Colonic mucosa (tissue), 4 donors: Measurements from ENCODE around the gene CFAP43. TPM values are rescaled to one million over a fixed set of nuclear protein-coding genes. Genes with fewer than 3 reads are reported as not detected.

Experiments
- DNase-seq: peaks from one replicate; pipeline ENCODE4 v3.0.0-alpha.2; 2020
- H3K27ac ChIP-seq: fragments of 200-600 bp; one replicate; pipeline ENCODE4 v1.8.0; 2021
- H3K27me3 ChIP-seq: fragments of 200-600 bp; one replicate; pipeline ENCODE4 v1.8.0; 2021
- H3K36me3 ChIP-seq: fragments of 200-600 bp; one replicate; pipeline ENCODE4 v1.8.0; 2021
- H3K4me1 ChIP-seq: fragments of 200-600 bp; one replicate; pipeline ENCODE4 v1.8.0; 2021; ENCODE audit warnings: mild to moderate bottlenecking
- H3K4me3 ChIP-seq: fragments of 200-600 bp; one replicate; pipeline ENCODE4 v1.8.0; 2021
- H3K9ac ChIP-seq, 2 donors: one replicate each; pipeline ENCODE4 v1.7.0; 2013; ENCODE audit warnings: control low read depth in 2 of 2, low read depth in 2 of 2, low read length in 2 of 2
- H3K9me3 ChIP-seq: fragments of 200-600 bp; one replicate; pipeline ENCODE4 v1.8.0; 2021
- CTCF ChIP-seq: fragments of 200-600 bp; IDR thresholded peaks from one replicate; pipeline ENCODE4 v1.8.0; 2022; ENCODE audit warnings: antibody characterized with exemption, mild to moderate bottlenecking
- intact Hi-C: fragments of 100-400 bp; cut with DNase I; formaldehyde crosslinking; loops from one replicate; pipeline ENCODE4 v1.14.1; 2022
- total RNA-seq, 2 donors: library from RNA; stranded (reverse); fragmentation: NEBNext Ultra II Directional in 1 of 2; extraction: Animal tissue kit (Norgen Biotek cat#: 25700) in 1 of 2; gene quantifications; one replicate each; pipeline ENCODE4 v1.2.1, GENCODE V29; 2021
- donor health status: healthy.
- donor health status: DM: no; HTN: no; CAD: no.
- donor health status: DM: no; HTN: no; CAD: no.

CFAP43 gene
- total RNA-seq, 2 donors from 2014 or later = 0.16 to 0.49 TPM

- intact Hi-C loops = loop anchor here (5.0 kb wide), 1 partner anchor 169 kb away; no protein-coding TSS in a partner anchor
- no peaks in the 10 kb centered on the region for H3K9me3 ChIP-seq
- no peak overlapping the region for H3K27ac ChIP-seq
- TF ChIP-seq CTCF = no peak
- H3K36me3 ChIP-seq = no peaks in the 10 kb centered on the region
- no peak for DNase-seq
- H3K9ac ChIP-seq = no peak overlapping the region
- H3K4me1 ChIP-seq = no peaks in the 10 kb centered on the region
- H3K27me3 ChIP-seq = no peaks in the 10 kb centered on the region
- no peak overlapping the region for H3K4me3 ChIP-seq
Observed at GRCh38 chr10:104216631-104217030, 15.5 kb downstream of the CFAP43 start.

DNA sequence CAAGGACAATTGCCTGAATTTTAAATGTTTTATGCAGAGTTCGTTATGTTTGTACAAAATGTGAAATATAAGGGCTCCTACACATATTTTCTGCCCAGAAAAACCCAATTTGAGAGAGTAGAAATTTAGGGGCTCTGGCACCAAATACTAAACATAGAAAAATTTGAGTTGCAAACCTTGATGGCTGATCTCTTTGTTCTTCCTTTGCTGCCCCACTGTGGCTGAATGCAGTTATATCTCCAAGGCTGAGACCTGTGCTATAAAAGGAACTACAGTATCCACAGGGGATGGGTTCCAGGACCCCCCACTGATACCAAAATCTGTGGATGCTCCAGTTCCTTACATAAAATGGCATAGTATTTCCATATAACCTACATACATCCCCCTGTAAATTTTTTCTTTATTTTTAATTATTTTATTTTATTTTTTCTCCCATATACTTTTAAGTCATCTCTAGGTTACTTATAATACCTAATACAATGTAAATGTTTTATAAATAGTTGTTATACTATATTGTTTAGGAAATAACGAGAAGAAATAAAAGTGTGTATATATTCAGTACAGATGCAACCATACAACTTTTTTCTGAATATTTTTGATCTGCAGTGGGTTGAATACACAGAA is 22.5 kb downstream of the CFAP43 start:
- H3K27ac ChIP-seq = no peak overlapping the region
- no peak overlapping the region for H3K4me3 ChIP-seq
- intact Hi-C loops = loop anchor here (10.0 kb wide), 1 partner anchor 325 kb away; no protein-coding TSS in a partner anchor
- no peaks in the 10 kb centered on the region for H3K9me3 ChIP-seq
- DNase-seq = peak; percentile 34
- H3K36me3 ChIP-seq = no peaks in the 10 kb centered on the region
- peak; percentile 37 for TF ChIP-seq CTCF
- H3K27me3 ChIP-seq = no peaks in the 10 kb centered on the region
- H3K9ac ChIP-seq = no peak overlapping the region
- no peaks in the 10 kb centered on the region for H3K4me1 ChIP-seq

GRCh38 chr10:104208730-104209129 is 23.4 kb downstream of the CFAP43 start:
- no peak for TF ChIP-seq CTCF
- Histone ChIP-seq H3K36me3 (no peaks in the 10 kb centered on the region), H3K27me3 (no peaks in the 10 kb centered on the region), H3K9ac (no peak overlapping the region), H3K27ac (no peak overlapping the region), H3K4me3 (no peak overlapping the region), H3K9me3 (no peaks in the 10 kb centered on the region), H3K4me1 (no peaks in the 10 kb centered on the region)
- intact Hi-C loops = loop anchor here (10.0 kb wide), 1 partner anchor 324 kb away; no protein-coding TSS in a partner anchor
- DNase-seq = no peak

- intact Hi-C loops = loop anchor here (10.0 kb wide), 1 partner anchor 317 kb away; no protein-coding TSS in a partner anchor
- Histone ChIP-seq H3K9ac (no peak overlapping the region), H3K4me3 (no peak overlapping the region), H3K27me3 (no peaks in the 10 kb centered on the region), H3K27ac (no peak overlapping the region), H3K4me1 (no peaks in the 10 kb centered on the region), H3K36me3 (no peaks in the 10 kb centered on the region), H3K9me3 (no peaks in the 10 kb centered on the region)
- TF ChIP-seq CTCF = no peak
- DNase-seq = no peak
Observed at GRCh38 chr10:104202231-104202630, 29.9 kb downstream of the CFAP43 start.

- Histone ChIP-seq H3K4me3 (no peak overlapping the region), H3K9me3 (no peaks in the 10 kb centered on the region), H3K36me3 (no peaks in the 10 kb centered on the region), H3K27me3 (no peaks in the 10 kb centered on the region), H3K27ac (no peak overlapping the region), H3K9ac (no peak overlapping the region), H3K4me1 (no peaks in the 10 kb centered on the region)
- intact Hi-C loops = loop anchor here (10.0 kb wide), 1 partner anchor 317 kb away; no protein-coding TSS in a partner anchor
- DNase-seq = no peak
- no peak for TF ChIP-seq CTCF
Observed at GRCh38 chr10:104201636-104202035, 30.5 kb downstream of the CFAP43 start.
